Neural crest cell (in vitro differentiated cells): ENCODE data around the gene LNX2. TPM values are rescaled to one million over a fixed set of nuclear protein-coding genes. Genes with fewer than 3 reads are reported as not detected.

Experiments
- DNase-seq: peaks from one replicate; pipeline ENCODE4 v3.0.0; 2021; ENCODE audit warnings: low read depth, mixed read lengths, low spot score
- H3K27ac Mint-ChIP-seq: one replicate; pipeline ENCODE4 v1.8.0; 2021; ENCODE audit warnings: mild to moderate bottlenecking, mixed read lengths; ENCODE audit not compliant: unreplicated experiment
- H3K27me3 Mint-ChIP-seq: 2 replicates; pipeline ENCODE4 v1.8.0; 2021; ENCODE audit warnings: low read depth, mild to moderate bottlenecking, mixed read lengths
- H3K36me3 Mint-ChIP-seq: 2 replicates; pipeline ENCODE4 v1.8.0; 2021; ENCODE audit warnings: low read depth, mild to moderate bottlenecking, mixed read lengths
- H3K4me1 Mint-ChIP-seq: 2 replicates; pipeline ENCODE4 v1.8.0; 2021; ENCODE audit warnings: mixed read lengths
- H3K4me3 Mint-ChIP-seq: one replicate; pipeline ENCODE4 v1.8.0; 2021; ENCODE audit warnings: mild to moderate bottlenecking, mixed read lengths
- H3K9me3 Mint-ChIP-seq: 2 replicates; pipeline ENCODE4 v1.8.0; 2021; ENCODE audit warnings: mixed read lengths
- total RNA-seq: library from RNA; stranded (reverse); gene quantifications from 2 replicates; pipeline ENCODE4 v1.2.1, GENCODE V29; 2021
- TF ChIP-seq, protein P1 (sequence below): fragments of 200-600 bp; sonication (generic); conservative IDR thresholded peaks from 2 replicates; pipeline ENCODE4 v1.5.0; 2021; ENCODE audit warnings: antibody characterized with exemption, mild to moderate bottlenecking

The LNX2 gene
- total RNA-seq, 1 donor from 2014 or later: 9.6 TPM

DNA sequence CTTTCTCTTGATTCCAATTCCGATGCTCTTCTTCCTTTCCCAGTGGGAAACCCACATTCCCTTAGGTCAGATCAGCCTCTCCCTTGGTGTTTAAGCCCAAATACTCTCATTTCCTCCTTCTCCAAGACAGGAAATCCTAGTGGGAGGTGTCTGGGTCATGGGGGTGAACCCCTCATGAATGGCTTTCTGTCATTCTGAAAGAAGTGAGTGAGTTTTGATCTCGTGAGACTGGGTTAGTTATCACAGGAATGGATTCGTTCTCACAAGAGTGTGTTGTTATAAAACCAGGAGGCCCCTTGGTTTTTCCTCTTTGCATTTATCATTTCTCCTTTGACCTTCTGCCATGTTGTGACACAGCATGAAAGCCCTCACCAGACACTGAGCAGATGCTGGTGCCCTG is 93.8 kb downstream of the LNX2 start:
- Mint-ChIP-seq H3K27ac (peak overlapping the region; percentile 44), H3K4me1 (peaks cover 46% of the 10 kb centered on the region), H3K27me3 (no peaks in the 10 kb centered on the region), H3K4me3 (peak overlapping the region; percentile 50), H3K36me3 (peaks cover 2% of the 10 kb centered on the region), H3K9me3 (peaks cover 9% of the 10 kb centered on the region)
- TF ChIP-seq, protein P1, sequence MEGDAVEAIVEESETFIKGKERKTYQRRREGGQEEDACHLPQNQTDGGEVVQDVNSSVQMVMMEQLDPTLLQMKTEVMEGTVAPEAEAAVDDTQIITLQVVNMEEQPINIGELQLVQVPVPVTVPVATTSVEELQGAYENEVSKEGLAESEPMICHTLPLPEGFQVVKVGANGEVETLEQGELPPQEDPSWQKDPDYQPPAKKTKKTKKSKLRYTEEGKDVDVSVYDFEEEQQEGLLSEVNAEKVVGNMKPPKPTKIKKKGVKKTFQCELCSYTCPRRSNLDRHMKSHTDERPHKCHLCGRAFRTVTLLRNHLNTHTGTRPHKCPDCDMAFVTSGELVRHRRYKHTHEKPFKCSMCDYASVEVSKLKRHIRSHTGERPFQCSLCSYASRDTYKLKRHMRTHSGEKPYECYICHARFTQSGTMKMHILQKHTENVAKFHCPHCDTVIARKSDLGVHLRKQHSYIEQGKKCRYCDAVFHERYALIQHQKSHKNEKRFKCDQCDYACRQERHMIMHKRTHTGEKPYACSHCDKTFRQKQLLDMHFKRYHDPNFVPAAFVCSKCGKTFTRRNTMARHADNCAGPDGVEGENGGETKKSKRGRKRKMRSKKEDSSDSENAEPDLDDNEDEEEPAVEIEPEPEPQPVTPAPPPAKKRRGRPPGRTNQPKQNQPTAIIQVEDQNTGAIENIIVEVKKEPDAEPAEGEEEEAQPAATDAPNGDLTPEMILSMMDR: no peak
- DNase-seq: no peak

DNA sequence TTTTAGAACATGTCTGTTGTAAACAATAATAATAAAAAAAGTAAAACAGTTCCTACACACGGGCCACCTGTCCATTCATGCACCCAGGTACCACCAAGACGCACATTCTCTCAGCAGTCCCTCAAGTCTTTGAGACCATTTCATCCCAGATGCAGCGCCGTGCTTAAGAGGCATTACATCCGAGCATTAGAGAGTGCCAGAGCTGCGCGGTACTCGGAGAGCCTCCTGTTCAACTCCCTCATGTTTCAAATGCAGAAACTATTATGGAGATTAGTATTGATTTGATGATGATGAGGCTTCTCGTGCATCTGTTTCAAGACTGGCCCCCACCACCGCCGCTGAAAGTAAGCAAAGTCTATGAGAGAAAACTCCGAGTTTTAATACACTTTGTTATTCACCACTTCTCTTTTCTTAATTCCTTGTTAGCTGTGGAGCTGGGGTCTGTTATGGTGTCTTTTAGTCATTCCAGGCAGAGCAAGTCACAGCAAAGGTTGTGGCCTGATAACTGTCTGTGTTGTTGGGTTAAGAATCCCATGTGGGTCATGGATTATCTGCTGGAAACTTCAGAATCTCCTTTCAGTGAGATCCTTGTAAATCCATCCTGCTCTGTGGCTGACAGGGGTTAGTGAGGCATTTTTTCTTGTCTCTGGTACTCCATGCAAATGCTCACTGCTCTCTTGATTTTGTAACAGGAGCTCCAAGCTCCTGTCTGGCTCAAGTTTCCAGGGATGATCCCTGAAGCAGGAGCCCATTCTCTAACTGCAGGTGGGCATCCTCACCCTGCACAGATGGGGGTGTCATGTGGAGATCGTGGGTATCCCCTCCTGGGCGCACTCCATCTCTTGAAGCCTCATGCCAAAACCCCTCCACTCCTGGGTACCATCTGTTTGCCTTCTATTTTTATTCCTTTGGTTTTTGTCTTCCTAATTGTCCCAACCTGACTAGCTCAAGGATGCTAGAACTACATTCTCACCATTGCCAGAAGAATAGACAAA is 95.1 kb downstream of the LNX2 start:
- peaks cover 2% of the 10 kb centered on the region for H3K36me3 Mint-ChIP-seq
- H3K4me3 Mint-ChIP-seq: no peak overlapping the region
- peaks cover 9% of the 10 kb centered on the region for H3K9me3 Mint-ChIP-seq
- peak overlapping the region; percentile 31 for H3K27ac Mint-ChIP-seq
- peaks cover 46% of the 10 kb centered on the region for H3K4me1 Mint-ChIP-seq
- no peak for DNase-seq
- no peaks in the 10 kb centered on the region for H3K27me3 Mint-ChIP-seq
- TF ChIP-seq, protein P1: no peak

DNA sequence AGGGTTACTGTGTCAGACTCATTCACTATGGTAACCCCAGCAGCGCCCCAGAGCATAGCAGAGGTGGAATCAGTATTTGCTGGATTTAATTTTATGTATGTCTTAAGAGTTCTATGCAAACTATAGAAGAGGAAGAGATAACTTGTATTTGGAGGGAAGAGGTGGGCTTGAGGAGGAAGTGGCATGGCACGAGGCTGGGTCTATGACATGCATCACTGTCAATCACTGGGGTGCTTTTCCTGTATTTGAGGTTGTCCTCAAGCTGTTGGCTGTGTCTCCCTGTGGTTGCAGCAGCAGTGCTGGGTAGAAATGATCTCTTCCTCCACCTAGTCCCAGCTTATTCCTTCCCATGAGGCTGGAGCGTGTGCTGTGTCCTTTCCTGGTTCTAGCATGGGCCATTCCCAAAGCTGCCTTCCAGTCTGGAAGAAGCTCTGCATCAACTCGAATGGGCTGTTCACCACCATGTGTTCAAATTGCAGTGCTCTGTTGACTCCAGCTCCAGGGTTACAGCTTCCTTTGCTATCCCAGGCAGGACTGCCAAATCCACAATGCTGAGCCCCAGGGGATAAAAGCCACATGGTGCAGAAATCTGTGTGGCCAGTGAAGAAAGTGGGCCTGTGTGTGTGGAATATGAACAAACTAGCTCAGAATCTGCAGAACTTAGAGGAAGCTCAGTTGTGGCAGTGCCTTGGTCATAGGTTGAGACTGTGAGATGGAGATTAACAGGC is 96.8 kb downstream of the LNX2 start:
- TF ChIP-seq, protein P1: no peak
- Mint-ChIP-seq H3K36me3 (peaks cover 2% of the 10 kb centered on the region), H3K27ac (peak overlapping the region; percentile 46), H3K9me3 (peaks cover 8% of the 10 kb centered on the region), H3K4me3 (no peak overlapping the region), H3K27me3 (no peaks in the 10 kb centered on the region), H3K4me1 (peaks cover 46% of the 10 kb centered on the region)
- DNase-seq: no peak

DNA sequence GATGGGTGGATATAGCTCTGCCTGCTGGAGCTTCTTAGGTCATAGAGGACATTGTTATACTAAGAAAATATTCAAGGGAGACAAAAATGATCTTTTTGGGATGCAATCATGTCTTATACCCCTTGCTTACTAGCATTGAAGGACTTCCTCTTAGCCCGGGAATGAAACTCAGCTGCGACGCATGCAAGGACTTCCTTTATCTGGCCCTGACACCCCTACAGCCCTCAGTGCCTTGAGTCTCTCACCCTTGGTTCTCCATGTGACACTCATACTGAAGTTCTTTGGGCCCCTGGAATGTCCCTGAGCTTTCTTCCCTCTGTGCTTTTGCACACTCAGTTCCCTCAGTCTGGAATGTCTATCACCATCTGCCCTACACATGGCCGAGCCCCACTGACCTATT is 97.5 kb downstream of the LNX2 start:
- no peak overlapping the region for H3K27ac Mint-ChIP-seq
- peaks cover 4% of the 10 kb centered on the region for H3K36me3 Mint-ChIP-seq
- H3K27me3 Mint-ChIP-seq: no peaks in the 10 kb centered on the region
- DNase-seq: no peak
- H3K4me1 Mint-ChIP-seq: peaks cover 43% of the 10 kb centered on the region
- H3K9me3 Mint-ChIP-seq: peaks cover 6% of the 10 kb centered on the region
- H3K4me3 Mint-ChIP-seq: no peak overlapping the region
- TF ChIP-seq, protein P1: no peak

DNA sequence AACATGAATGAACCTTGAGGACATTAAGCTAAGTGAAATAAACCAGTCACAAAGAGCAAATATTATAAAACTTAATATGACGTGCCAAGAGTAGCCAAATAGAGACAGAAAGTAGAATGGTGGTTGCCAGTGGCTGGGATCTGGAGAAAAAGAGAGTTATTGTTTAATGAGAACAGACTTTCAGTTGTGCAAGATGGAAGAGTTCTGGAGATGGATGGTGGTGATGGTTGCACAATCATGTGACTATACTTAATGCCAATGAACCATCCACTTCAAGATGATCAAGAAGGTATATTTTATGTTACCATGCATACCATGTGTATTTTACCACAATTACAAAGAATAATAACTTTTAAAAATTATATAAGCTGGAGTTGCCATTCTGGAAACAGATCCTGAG is 104.2 kb downstream of the LNX2 start:
- Mint-ChIP-seq H3K27ac (no peak overlapping the region), H3K4me1 (no peaks in the 10 kb centered on the region), H3K4me3 (no peak overlapping the region), H3K27me3 (no peaks in the 10 kb centered on the region), H3K36me3 (peaks cover 2% of the 10 kb centered on the region), H3K9me3 (peaks cover 9% of the 10 kb centered on the region)
- no peak for DNase-seq
- TF ChIP-seq, protein P1: no peak
